Endothelial cell (in vitro differentiated cells): ENCODE results near the gene STRA8. TPM values are rescaled to one million over a fixed set of nuclear protein-coding genes. Genes with fewer than 3 reads are reported as not detected.

Experiments used
- DNase-seq: peaks from one replicate; pipeline ENCODE4 v3.0.0; 2021; ENCODE audit warnings: low spot score
- H3K27ac Mint-ChIP-seq: one replicate; pipeline ENCODE4 v1.8.0; 2021; ENCODE audit warnings: mixed read lengths, inconsistent platforms; ENCODE audit not compliant: unreplicated experiment
- H3K27me3 Mint-ChIP-seq: one replicate; pipeline ENCODE4 v1.8.0; 2021; ENCODE audit warnings: mild to moderate bottlenecking, moderate library complexity, mixed read lengths, inconsistent platforms; ENCODE audit not compliant: unreplicated experiment
- H3K36me3 Mint-ChIP-seq: one replicate; pipeline ENCODE4 v1.8.0; 2021; ENCODE audit warnings: mild to moderate bottlenecking, low read depth, mixed read lengths, inconsistent platforms; ENCODE audit not compliant: unreplicated experiment
- H3K4me1 Mint-ChIP-seq: one replicate; pipeline ENCODE4 v1.8.0; 2021; ENCODE audit warnings: mild to moderate bottlenecking, mixed read lengths, inconsistent platforms; ENCODE audit not compliant: unreplicated experiment
- H3K4me3 Mint-ChIP-seq: one replicate; pipeline ENCODE4 v1.8.0; 2021; ENCODE audit warnings: mild to moderate bottlenecking, mixed read lengths, inconsistent platforms; ENCODE audit not compliant: unreplicated experiment
- H3K9me3 Mint-ChIP-seq: one replicate; pipeline ENCODE4 v1.8.0; 2021; ENCODE audit warnings: mixed read lengths, inconsistent platforms; ENCODE audit not compliant: unreplicated experiment
- total RNA-seq: library from RNA; stranded (reverse); fragmentation: NEBNext Ultra II Directional; extraction: Animal tissue kit (Norgen Biotek cat#: 25700); gene quantifications from one replicate; pipeline ENCODE4 v1.2.1, GENCODE V29; 2021; ENCODE audit not compliant: unreplicated experiment
- TF ChIP-seq, protein P1 (sequence below): fragments of 200-600 bp; sonication (generic); IDR thresholded peaks from one replicate; pipeline ENCODE4 v1.5.0; 2021; ENCODE audit warnings: antibody characterized with exemption; ENCODE audit not compliant: unreplicated experiment

Gene STRA8
- total RNA-seq, 1 donor from 2014 or later, result not detected

DNA sequence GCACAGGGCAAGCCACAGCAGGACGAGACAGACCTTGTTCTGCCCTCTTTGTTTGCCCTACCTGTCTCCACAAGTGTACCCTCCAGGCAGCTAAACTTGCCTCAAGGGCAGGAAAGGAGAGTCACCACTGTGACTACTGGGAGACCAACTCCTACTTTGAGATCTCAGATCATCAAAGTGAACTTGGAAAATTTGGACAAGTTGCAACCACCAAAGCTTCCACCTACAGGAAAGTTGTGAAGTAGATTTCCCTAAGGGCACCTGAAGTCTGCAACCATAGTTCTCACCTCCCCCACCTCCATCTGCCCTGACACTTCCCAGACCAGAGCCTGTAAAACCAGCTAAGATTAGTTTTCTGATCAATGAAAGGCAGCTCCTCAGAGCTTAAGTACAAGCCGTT, 19.8 kb upstream of the STRA8 start:
- Mint-ChIP-seq H3K27ac (no peak overlapping the region), H3K27me3 (no peaks in the 10 kb centered on the region), H3K4me3 (no peak overlapping the region), H3K4me1 (peaks cover under 1% of the 10 kb centered on the region), H3K9me3 (no peaks in the 10 kb centered on the region), H3K36me3 (no peaks in the 10 kb centered on the region)
- DNase-seq, result no peak
- TF ChIP-seq, protein P1, sequence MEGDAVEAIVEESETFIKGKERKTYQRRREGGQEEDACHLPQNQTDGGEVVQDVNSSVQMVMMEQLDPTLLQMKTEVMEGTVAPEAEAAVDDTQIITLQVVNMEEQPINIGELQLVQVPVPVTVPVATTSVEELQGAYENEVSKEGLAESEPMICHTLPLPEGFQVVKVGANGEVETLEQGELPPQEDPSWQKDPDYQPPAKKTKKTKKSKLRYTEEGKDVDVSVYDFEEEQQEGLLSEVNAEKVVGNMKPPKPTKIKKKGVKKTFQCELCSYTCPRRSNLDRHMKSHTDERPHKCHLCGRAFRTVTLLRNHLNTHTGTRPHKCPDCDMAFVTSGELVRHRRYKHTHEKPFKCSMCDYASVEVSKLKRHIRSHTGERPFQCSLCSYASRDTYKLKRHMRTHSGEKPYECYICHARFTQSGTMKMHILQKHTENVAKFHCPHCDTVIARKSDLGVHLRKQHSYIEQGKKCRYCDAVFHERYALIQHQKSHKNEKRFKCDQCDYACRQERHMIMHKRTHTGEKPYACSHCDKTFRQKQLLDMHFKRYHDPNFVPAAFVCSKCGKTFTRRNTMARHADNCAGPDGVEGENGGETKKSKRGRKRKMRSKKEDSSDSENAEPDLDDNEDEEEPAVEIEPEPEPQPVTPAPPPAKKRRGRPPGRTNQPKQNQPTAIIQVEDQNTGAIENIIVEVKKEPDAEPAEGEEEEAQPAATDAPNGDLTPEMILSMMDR, result no peak

DNA sequence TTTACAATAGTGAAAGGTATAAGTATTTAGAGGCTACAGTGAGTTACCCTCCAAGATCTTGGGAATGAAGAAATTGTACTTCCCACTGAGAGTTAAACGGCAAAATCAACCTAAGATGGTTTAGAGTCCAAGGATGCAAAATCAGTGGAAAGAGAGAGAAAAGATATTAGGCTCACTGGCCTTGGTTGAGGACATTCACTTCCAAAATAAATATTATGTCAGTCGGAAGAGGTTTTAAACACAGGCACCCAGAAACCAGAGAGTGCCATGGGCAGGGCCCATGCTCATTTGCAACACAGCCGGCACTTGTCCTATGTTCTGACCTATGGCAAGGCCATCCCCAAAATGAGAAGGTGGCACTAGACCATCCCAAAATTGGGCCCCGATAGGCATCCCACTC, 18.5 kb upstream of the STRA8 start:
- no peaks in the 10 kb centered on the region for H3K4me1 Mint-ChIP-seq
- no peaks in the 10 kb centered on the region for H3K36me3 Mint-ChIP-seq
- no peaks in the 10 kb centered on the region for H3K27me3 Mint-ChIP-seq
- TF ChIP-seq, protein P1, result no peak
- no peak overlapping the region for H3K4me3 Mint-ChIP-seq
- H3K9me3 Mint-ChIP-seq, result no peaks in the 10 kb centered on the region
- DNase-seq, result no peak
- no peak overlapping the region for H3K27ac Mint-ChIP-seq

DNA sequence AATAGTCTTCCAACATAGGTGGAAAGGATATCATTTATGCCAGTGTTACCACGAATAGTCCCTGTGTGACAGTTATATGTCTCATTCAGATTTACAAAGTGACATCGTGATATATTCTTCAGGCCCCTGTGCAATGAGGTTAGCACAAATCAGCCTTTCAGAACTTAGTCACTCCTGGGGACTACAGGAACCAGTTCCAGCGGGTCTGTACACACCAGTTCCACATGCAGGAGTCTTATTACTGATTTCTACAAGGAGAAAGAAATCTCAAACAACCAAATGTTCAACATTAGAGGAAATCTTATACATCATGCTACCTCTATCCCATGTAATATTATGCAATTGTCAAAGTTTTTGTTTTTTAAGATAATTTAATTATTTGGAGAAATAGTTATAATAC, 17.9 kb upstream of the STRA8 start:
- TF ChIP-seq, protein P1, result no peak
- Mint-ChIP-seq H3K36me3 (no peaks in the 10 kb centered on the region), H3K4me3 (no peak overlapping the region), H3K9me3 (no peaks in the 10 kb centered on the region), H3K27me3 (no peaks in the 10 kb centered on the region), H3K4me1 (no peaks in the 10 kb centered on the region), H3K27ac (no peak overlapping the region)
- DNase-seq, result no peak

DNA sequence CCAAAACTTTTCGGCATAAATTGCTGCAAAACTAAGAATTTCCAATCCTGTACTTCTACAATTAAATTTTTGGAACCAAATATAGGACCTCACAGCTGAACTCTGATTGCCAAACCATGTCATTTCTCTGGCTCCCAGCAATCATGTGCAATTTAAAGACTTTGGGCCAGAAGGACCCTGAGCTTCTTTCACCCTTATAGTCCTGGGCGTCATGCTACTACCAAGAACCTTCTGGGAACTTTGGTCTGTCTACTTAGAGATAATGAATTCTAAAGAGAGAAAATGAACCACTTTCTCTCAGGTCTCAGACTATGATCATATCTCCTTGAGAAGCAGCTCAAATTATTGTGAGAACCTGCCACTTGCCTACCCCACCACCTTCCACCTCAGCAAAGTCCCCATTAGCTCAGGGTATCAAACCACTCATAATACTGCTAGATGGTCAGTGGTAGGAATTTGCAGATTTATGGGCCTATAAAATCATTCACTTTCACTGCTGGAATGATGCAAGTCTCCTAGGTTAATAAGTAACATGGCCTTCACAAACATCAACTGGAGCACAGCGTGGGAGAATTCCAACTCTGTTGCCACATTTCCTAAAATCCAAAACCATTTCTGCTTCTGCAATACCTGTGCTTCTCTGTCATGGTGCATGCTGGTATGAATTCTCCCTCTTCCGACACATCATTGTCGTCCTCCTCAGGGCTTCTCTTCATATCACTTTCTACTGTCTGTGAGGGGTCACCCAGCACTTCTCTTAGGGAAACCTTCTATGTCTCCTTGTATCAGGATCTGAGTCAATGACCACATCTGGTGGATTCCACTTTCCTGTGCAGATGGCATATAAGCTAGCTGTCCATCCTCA, 15.8 kb upstream of the STRA8 start:
- Mint-ChIP-seq H3K27ac (no peak overlapping the region), H3K36me3 (no peaks in the 10 kb centered on the region), H3K9me3 (no peaks in the 10 kb centered on the region), H3K4me3 (no peak overlapping the region), H3K27me3 (no peaks in the 10 kb centered on the region), H3K4me1 (peaks cover 5% of the 10 kb centered on the region)
- TF ChIP-seq, protein P1, result no peak
- no peak for DNase-seq

GRCh38 chr7:135224027-135224426, 9.6 kb upstream of the STRA8 start:
- H3K27ac Mint-ChIP-seq, result no peak overlapping the region
- H3K36me3 Mint-ChIP-seq, result no peaks in the 10 kb centered on the region
- no peaks in the 10 kb centered on the region for H3K9me3 Mint-ChIP-seq
- no peaks in the 10 kb centered on the region for H3K27me3 Mint-ChIP-seq
- no peak for DNase-seq
- H3K4me1 Mint-ChIP-seq, result peaks cover 5% of the 10 kb centered on the region
- TF ChIP-seq, protein P1, result no peak
- H3K4me3 Mint-ChIP-seq, result no peak overlapping the region
